HG02943 (cell line): ENCODE measurements around the gene C5orf47.

Experiments
- ATAC-seq: cut with Tn5 transposase; IDR thresholded peaks from one replicate; pipeline ENCODE4 v1.9.1; 2021; ENCODE audit warnings: mild to moderate bottlenecking, low read depth, moderate library complexity; ENCODE audit not compliant: unreplicated experiment

C5orf47 gene

GRCh38 chr5:174022384-174023095, 33.6 kb downstream of the C5orf47 start:
- no peak for ATAC-seq

GRCh38 chr5:174030286-174030685, 41.3 kb downstream of the C5orf47 start:
- ATAC-seq = no peak

DNA sequence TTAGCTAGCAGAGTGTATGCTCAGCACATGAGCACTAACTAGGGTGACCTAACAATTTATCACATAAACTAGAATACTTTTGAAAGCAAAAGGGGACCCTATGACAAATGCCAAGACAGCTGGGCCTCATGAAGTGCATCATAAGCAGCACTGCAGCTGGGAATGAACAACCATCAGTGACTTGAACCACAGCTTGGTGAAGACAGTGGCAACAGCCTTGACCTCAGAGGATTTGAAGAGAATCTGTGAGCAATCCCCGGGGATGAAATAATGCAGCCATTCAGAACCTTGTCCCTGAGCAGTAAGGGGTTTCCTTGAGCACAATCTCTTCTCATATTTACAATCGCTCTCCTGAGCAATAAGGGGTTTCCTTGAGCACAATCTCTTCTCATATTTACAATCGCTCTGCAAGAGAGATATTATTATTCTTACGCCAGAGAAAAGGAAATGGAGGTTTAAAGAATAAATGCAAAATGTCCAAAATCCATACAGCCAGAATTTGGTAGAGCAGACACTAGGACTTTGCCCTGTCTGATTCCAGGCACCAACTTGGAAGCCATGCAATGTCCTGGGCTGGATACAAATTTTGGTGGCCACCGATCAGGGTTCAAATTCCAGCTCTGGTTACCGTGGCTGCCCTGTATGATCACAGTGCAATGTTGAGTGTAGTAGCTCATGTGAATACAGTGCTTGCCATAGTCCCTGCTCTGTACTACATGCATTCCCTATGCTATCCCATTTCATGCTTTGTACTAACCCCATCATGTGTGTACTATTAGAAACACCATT, 55.7 kb downstream of the C5orf47 start:
- ATAC-seq = no peak

- ATAC-seq = peak; percentile 90
Observed at GRCh38 chr5:174045470-174046025, 56.6 kb downstream of the C5orf47 start, which contains the start of gene NSG2. Gene NSG2 (plus strand): TSS chr5:174045706. CDS start chr5:174046756, 1,050 bp downstream.

DNA sequence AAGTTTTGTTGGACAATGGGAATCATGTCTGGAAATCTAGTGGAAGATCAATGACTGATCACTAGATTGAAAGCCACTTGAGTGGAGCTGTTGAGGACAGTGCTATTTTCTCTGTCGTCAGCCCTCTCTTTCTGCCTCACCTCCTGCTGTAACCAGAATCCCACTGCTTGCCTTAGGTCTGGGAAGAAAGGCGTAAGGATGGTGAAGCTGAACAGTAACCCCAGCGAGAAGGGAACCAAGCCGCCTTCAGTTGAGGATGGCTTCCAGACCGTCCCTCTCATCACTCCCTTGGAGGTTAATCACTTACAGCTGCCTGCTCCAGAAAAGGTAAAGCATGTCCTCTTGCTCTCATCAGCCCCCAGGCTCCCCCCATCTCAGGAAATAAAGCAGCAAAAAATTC, 57.6 kb downstream of the C5orf47 start:
- ATAC-seq = no peak

GRCh38 chr5:174047472-174048099, 58.6 kb downstream of the C5orf47 start:
- ATAC-seq = no peak

DNA sequence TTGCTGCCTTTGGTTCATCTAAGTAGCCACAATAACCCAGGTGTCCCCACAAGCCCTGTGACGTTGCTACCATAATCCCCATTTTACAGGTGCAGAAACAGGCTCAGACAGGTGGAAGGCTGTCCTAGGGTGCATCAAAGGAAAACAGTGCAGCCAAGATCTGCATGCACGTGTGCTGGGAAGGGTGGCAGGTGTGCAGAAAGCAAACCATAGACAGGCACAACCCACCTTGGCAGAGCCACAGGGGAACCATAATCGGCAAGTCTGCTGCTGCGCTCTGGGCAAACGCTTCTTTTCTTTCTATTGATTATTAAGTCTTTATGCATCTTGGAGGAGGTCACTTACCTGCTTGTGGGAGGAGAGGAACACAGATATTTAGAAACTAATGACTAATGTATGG, 63.7 kb downstream of the C5orf47 start:
- no peak for ATAC-seq

GRCh38 chr5:174053905-174054304, 64.9 kb downstream of the C5orf47 start:
- ATAC-seq = no peak
